ENCODE measurements around the gene CNIH3.
A peak's percentile ranks its signal among the peaks of the same experiment; 100 is the strongest.
"Not testable (repeated sequence)": the region's sequence is repeated elsewhere in the genome, so short reads cannot be mapped to it uniquely, and the experiment has no call there.

Gene CNIH3

DNA sequence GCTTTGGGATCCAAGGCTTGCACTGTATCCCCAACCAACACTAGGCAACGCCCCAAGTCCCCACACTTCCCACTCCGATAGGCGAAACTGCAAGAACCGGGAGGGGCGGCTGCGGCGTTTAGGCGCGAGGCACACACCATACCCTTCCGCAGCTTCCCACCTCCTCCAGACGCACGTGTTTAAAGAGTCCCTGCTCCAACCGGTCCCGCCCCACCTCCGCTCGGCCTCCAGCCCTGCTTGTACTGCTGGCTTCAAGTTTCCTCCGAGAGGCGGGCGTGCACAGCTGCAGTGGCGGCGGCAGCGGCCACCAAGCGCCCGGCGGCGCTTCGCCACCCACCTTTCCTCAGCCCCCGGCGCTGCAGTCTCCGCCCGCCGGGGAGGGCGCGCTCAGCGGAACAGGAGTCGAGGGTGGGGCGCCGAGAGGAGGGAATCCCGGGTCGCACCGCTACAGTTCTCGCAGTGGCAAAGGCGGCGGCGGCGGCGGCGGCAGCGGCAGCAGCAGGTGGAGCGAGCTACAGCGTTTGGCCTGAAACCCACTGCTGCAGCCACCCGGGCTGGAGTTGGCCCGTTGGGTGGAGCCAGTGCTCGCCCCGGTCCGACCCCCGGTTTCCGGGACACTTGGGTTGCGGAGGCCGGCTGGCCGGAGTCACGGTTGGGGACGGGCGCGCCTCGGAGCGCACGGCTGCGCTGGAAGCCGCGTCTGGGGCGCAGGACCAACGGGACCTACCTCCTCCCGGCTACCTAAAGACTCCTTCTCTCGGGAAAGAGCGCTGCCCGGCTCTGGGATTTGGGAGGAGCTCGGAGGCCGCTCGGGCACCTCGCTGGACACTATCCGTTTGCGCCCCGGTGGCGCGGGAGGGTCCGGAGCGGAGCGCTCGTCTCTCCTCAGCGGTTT lies at the start of gene CNIH3:
TSS of gene CNIH3 (plus strand) at position 457 of the 895 bp plus-strand sequence. CDS start 858 bp downstream, outside the sequence.
- DNase-seq (ENCODE audit: low read depth, low spot score) = no peak
- POLR2A ChIA-PET = interaction anchor here (0.7 kb wide), 2 partner anchors 15 to 110 kb away, joined by 3 read pairs; no protein-coding TSS in a partner anchor
- TF ChIP-seq, protein P1, sequence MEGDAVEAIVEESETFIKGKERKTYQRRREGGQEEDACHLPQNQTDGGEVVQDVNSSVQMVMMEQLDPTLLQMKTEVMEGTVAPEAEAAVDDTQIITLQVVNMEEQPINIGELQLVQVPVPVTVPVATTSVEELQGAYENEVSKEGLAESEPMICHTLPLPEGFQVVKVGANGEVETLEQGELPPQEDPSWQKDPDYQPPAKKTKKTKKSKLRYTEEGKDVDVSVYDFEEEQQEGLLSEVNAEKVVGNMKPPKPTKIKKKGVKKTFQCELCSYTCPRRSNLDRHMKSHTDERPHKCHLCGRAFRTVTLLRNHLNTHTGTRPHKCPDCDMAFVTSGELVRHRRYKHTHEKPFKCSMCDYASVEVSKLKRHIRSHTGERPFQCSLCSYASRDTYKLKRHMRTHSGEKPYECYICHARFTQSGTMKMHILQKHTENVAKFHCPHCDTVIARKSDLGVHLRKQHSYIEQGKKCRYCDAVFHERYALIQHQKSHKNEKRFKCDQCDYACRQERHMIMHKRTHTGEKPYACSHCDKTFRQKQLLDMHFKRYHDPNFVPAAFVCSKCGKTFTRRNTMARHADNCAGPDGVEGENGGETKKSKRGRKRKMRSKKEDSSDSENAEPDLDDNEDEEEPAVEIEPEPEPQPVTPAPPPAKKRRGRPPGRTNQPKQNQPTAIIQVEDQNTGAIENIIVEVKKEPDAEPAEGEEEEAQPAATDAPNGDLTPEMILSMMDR (IDR thresholded peaks at IDR 0.05; ENCODE audit: insufficient read depth, low read length, missing control alignments) = no peak
- CTCF ChIA-PET = interaction anchor here (1.0 to 3.1 kb wide), 7 partner anchors 9 to 235 kb away, joined by 3 to 13 read pairs (median 5); no protein-coding TSS in a partner anchor
- H3K4me3 ChIP-seq (ENCODE audit: low read depth, low read length) = peak within 1 kb of the TSS; percentile 55

- POLR2A ChIA-PET; CTCF ChIA-PET; DNase-seq (ENCODE audit: low read depth, low spot score); H3K4me3 ChIP-seq (ENCODE audit: low read depth, low read length): not testable (repeated sequence)
Observed at GRCh38 chr1:224566492-224566891, 49.6 kb upstream of the CNIH3 start.

GRCh38 chr1:224569276-224569675 lies 46.8 kb upstream of the CNIH3 start:
- POLR2A ChIA-PET = no interaction called here
- DNase-seq (ENCODE audit: low read depth, low spot score) = no peak
- H3K4me3 ChIP-seq (ENCODE audit: low read depth, low read length) = no peak overlapping the region
- CTCF ChIA-PET = no interaction called here
- TF ChIP-seq, protein P1 (IDR thresholded peaks at IDR 0.05; ENCODE audit: insufficient read depth, low read length, missing control alignments) = no peak

DNA sequence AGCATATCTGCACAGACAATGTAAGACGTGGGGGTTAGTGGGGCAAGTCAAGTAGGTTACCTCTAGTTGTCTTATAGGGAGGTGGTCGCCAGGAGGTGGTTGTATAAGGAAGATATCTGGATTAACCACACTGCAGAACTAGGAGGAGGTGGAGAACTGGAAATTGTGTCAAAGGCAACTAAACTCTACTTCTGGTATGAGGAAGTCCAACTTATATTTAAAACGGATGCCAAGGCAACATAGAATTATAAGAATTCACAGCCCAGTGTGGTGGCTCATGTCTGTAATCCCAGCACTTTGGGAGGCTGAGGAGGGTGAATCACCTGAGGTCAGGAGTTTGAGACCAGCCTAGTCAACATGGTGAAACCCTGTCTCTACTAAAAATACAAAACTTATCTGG lies 44.1 kb upstream of the CNIH3 start:
- POLR2A ChIA-PET = interaction anchor here (0.6 kb wide), 1 partner anchor 66 kb away, joined by 3 read pairs; no protein-coding TSS in a partner anchor
- not testable (repeated sequence) for DNase-seq (ENCODE audit: low read depth, low spot score)

GRCh38 chr1:224579526-224579925 lies 36.6 kb upstream of the CNIH3 start:
- ChIA-PET CTCF (interaction anchor here (1.3 to 1.5 kb wide), 2 partner anchors 10 to 14 kb away, joined by 3 read pairs; no protein-coding TSS in a partner anchor), POLR2A (no interaction called here)
- no peak overlapping the region for H3K4me3 ChIP-seq (ENCODE audit: low read depth, low read length)
- DNase-seq (ENCODE audit: low read depth, low spot score) = no peak
- TF ChIP-seq, protein P1 (IDR thresholded peaks at IDR 0.05; ENCODE audit: insufficient read depth, low read length, missing control alignments) = no peak

More for the DNA sequence above, 44.1 kb upstream of the CNIH3 start:
- CTCF ChIA-PET; H3K4me3 ChIP-seq (ENCODE audit: low read depth, low read length): not testable (repeated sequence)

DNA sequence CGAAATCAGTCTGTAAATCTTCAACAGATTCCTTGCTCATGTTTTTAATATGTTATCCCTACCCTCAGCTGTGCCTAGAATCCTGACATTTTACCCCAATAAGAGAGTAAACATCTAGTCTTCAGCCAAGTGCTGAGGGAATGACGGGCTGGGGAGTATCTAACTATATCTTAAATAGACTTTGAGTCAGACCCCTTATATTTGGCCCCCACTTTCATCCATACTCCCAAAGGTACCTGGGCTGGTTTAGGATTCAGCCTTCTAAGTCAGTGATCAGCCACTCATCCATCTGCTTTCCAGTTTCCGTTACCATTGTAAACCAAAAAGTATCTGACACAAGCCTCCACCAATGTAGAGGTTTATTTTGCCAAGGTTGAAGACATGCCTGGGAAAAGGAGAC lies 36.1 kb upstream of the CNIH3 start:
- H3K4me3 ChIP-seq (ENCODE audit: low read depth, low read length) = no peak overlapping the region
- POLR2A ChIA-PET = no interaction called here
- TF ChIP-seq, protein P1 (IDR thresholded peaks at IDR 0.05; ENCODE audit: insufficient read depth, low read length, missing control alignments) = no peak
- no peak for DNase-seq (ENCODE audit: low read depth, low spot score)
- CTCF ChIA-PET = interaction anchor here (1.3 to 1.5 kb wide), 3 partner anchors 9 to 38 kb away, joined by 3 read pairs; no protein-coding TSS in a partner anchor

DNA sequence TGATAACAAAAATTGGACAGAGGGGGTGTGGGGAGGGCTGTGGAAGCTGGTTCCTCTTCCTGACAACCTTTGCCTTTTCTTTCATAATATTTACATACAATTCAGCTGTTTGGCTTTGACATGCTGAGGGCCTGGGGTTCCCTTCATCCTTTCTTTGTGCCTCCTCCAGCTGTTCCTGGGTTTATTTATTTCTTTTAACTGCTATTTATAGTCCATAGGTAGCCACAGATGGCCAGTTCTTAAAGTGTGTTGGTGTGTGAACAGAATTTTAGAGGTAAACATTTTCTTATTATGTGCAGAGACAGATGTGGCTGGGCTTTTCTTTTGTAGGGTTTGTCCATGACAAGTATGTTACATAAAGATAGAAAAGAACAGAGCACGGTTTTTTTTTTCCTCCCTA lies 34.1 kb upstream of the CNIH3 start:
- H3K4me3 ChIP-seq (ENCODE audit: low read depth, low read length) = no peak overlapping the region
- ChIA-PET CTCF (interaction anchor here (0.9 to 1.0 kb wide), 2 partner anchors 9 to 70 kb away, joined by 3 read pairs; no protein-coding TSS in a partner anchor), POLR2A (no interaction called here)
- DNase-seq (ENCODE audit: low read depth, low spot score) = no peak
- TF ChIP-seq, protein P1 (IDR thresholded peaks at IDR 0.05; ENCODE audit: insufficient read depth, low read length, missing control alignments) = no peak
